ENCODE data around the gene RTKN. TPM values are rescaled to one million over a fixed set of nuclear protein-coding genes. Genes with fewer than 3 reads are reported as not detected.
A peak's percentile ranks its signal among the peaks of the same experiment; 100 is the strongest.

The RTKN gene
- total RNA-seq, 2 donors from 2014 or later = 36.1 to 80.8 TPM

DNA sequence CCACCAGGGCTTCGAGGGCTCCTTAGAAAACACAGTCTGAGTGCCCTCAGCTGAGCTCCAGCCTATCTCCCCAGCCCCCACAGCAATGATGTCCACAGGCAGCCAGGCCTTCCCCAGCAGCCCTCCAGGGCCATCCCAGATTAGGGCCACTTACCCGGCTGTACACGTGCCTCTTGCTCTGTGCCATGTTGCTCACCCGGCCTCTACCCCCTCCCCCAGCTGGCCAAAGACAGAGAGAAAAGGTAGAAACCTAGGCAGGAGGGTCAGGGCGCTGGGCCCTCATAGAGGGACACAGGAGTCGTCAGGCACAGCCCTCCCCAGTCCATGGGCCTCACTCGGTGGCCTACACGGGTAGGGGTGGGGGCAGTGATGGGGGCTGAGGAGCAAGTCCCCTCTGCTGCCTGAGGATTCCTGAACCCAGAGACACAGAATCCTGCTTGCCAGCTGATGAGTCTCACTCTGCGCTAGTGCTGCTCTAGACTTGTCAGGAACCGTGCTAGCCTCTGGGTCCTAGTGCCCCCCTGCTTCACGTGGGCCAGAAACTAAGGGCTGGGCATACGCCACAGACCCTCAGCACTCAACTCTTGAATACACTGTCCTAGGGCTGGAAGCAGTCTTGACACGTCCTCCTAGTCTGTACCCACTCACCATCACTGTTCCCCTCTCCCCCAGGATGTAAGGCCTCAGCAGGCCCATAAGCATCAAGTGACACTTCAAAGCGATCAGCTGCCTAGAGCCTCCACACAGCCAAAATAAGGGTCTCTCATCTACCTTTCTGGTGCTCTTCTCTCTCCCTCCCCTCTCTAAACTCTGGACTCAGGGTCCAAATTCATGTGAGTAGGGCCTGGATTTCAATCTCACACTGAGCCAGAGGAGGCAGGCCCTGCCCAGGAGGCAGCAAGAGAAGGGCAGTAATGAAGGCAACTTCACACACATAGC, 61.6 kb downstream of the RTKN start, which contains the start of gene DCTN1:
TSS of gene DCTN1 (minus strand) at position 461 of the 939 bp plus-strand sequence. CDS start at position 187, 274 bp downstream.
- Histone ChIP-seq H3K4me1 (peaks cover 43% of the 10 kb centered on the region), H3K4me3 (no peak within 1 kb of the TSS), H3K9me3 (no peaks in the 10 kb centered on the region), H3K36me3 (replicated peaks in 1 of 2; ENCODE audit: insufficient read depth in 1 of 2, low read depth in 2 of 2) (peaks cover 3 to 5% of the 10 kb centered on the region in 2 donors), H3K27ac (no peak within 1 kb of the TSS), H3K27me3 (no peaks in the 10 kb centered on the region)
- ATAC-seq = peak; percentile 36
- intact Hi-C loops (cut with DNase I) = no loop called here
- no peak for TF ChIP-seq POLR2A (IDR thresholded peaks at IDR 0.05)
- TF ChIP-seq CTCF (IDR thresholded peaks at IDR 0.05) = no peak
- peak; percentile 25 to 68 (median 37) for DNase-seq
- 23 to 37% methylated on average over 6 to 14 of the region's 14 CpGs for WGBS, 2 donors

DNA sequence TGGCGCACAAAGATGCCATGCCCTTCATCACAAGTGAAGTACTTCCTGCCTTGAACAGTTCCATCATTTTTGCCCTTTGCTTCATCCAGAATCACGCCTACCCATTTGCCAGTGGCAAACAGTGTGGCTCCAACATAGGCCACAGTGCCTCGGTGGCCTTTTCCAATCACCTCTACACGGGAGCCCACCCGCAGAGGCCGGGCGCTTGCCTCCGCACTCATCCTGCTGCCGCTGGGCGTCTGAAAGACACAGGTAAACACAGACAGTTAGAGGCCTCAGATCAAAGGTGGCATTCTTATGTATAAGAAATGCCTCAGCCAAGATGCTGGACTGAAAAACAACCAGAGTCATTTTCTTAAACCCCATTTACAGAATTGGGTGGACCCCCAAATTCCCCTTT, 63.7 kb downstream of the RTKN start:
- TF ChIP-seq POLR2A (IDR thresholded peaks at IDR 0.05) = no peak
- TF ChIP-seq CTCF (IDR thresholded peaks at IDR 0.05) = no peak
- Histone ChIP-seq H3K4me3 (no peak overlapping the region), H3K27ac (no peak overlapping the region), H3K36me3 (replicated peaks in 1 of 2; ENCODE audit: insufficient read depth in 1 of 2, low read depth in 2 of 2) (peaks cover 3 to 5% of the 10 kb centered on the region in 2 donors), H3K4me1 (peaks cover 30% of the 10 kb centered on the region), H3K9me3 (no peaks in the 10 kb centered on the region), H3K27me3 (no peaks in the 10 kb centered on the region)
- 87 to 92% methylated on average over 10 of the region's 10 CpGs for WGBS, 2 donors
- intact Hi-C loops (cut with DNase I) = no loop called here
- DNase-seq (no peak), ATAC-seq (no peak)

- Histone ChIP-seq H3K27me3 (no peaks in the 10 kb centered on the region), H3K9me3 (no peaks in the 10 kb centered on the region), H3K27ac (no peak overlapping the region), H3K4me3 (no peak overlapping the region), H3K36me3 (replicated peaks in 1 of 2; ENCODE audit: insufficient read depth in 1 of 2, low read depth in 2 of 2) (peaks cover 5 to 8% of the 10 kb centered on the region in 2 donors), H3K4me1 (peaks cover 21% of the 10 kb centered on the region)
- DNase-seq = no peak
- intact Hi-C loops (cut with DNase I) = no loop called here
- no peak for ATAC-seq
- TF ChIP-seq POLR2A (IDR thresholded peaks at IDR 0.05) = no peak
- no peak for TF ChIP-seq CTCF (IDR thresholded peaks at IDR 0.05)
- WGBS, 2 donors = 81 to 95% methylated on average over 2 of the region's 2 CpGs
These were observed 65.9 kb downstream of the RTKN start for GRCh38 chr2:74375838-74376237.

Other genes with a start within 250 kb of the RTKN start
- gene MTHFD2, start 243.3 kb downstream of the RTKN start, total RNA-seq = 10 to 100 TPM; 15.8 to 25.7 TPM
- 1 to 10 TPM; 2.3 to 8.3 TPM for gene SLC4A5, start 98.5 kb downstream of the RTKN start, total RNA-seq
- gene DCTN1, start 61.6 kb downstream of the RTKN start, total RNA-seq = 10 to 100 TPM; 71.3 to 82.4 TPM
- gene C2orf81, start 20.3 kb downstream of the RTKN start, total RNA-seq = 1 to 10 TPM in 1 of 2 donors, under 1 TPM in 1; 0.33 to 1.6 TPM
- gene WDR54, start 20.2 kb downstream of the RTKN start, total RNA-seq = 10 to 100 TPM in 1 of 2 donors, under 1 TPM in 1; 0.99 to 14.3 TPM
- 10 to 100 TPM in 1 of 2 donors, 1 to 10 TPM in 1; 6.3 to 32.4 TPM for gene INO80B, start 13.2 kb upstream of the RTKN start, total RNA-seq
- gene WBP1, start 16.5 kb upstream of the RTKN start, total RNA-seq = 10 to 100 TPM; 35.3 to 56.3 TPM
- gene MOGS, start 23.4 kb upstream of the RTKN start, total RNA-seq = 10 to 100 TPM; 43.6 to 65.9 TPM
- 10 to 100 TPM; 20.1 to 88.2 TPM for gene MRPL53, start 30.7 kb upstream of the RTKN start, total RNA-seq
- 10 to 100 TPM; 20.5 to 39.2 TPM for gene CCDC142, start 41.1 kb upstream of the RTKN start, total RNA-seq
- gene TTC31, start 41.1 kb upstream of the RTKN start, total RNA-seq = 10 to 100 TPM; 26.5 to 28.3 TPM
- 1 to 10 TPM; 2.3 to 7.6 TPM for gene LBX2, start 57.7 kb upstream of the RTKN start, total RNA-seq
- gene PCGF1, start 65.8 kb upstream of the RTKN start, total RNA-seq = 10 to 100 TPM; 16.5 to 22.3 TPM
- gene TLX2, start 72.5 kb upstream of the RTKN start, total RNA-seq = not detected
- 1 to 10 TPM in 1 of 2 donors, not detected in 1; 2.0 TPM for gene DQX1, start 84.3 kb upstream of the RTKN start, total RNA-seq
- 100 to 1,000 TPM in 1 of 2 donors, 10 to 100 TPM in 1; 82.5 to 170 TPM for gene AUP1, start 87.8 kb upstream of the RTKN start, total RNA-seq
- gene HTRA2, start 88.0 kb upstream of the RTKN start, total RNA-seq = 10 to 100 TPM; 14.3 to 14.5 TPM
- 1 to 10 TPM in 1 of 2 donors, under 1 TPM in 1; 0.33 to 3.1 TPM for gene LOXL3, start 112.0 kb upstream of the RTKN start, total RNA-seq
- gene DOK1, start 112.8 kb upstream of the RTKN start, total RNA-seq = 10 to 100 TPM in 1 of 2 donors, 1 to 10 TPM in 1; 9.2 to 15.3 TPM
- not detected for gene M1AP, start 206.4 kb upstream of the RTKN start, total RNA-seq
- gene SEMA4F, start 212.3 kb upstream of the RTKN start, total RNA-seq = 1 to 10 TPM; 3.1 to 4.6 TPM